HG02981 (cell line): ENCODE data around the gene LIMS1.
"Not testable (repeated sequence)": the region's sequence is repeated elsewhere in the genome, so short reads cannot be mapped to it uniquely, and the experiment has no call there.

Experiments used
- ATAC-seq: cut with Tn5 transposase; IDR thresholded peaks from one replicate; pipeline ENCODE4 v1.9.1; 2021; ENCODE audit warnings: mild to moderate bottlenecking, moderate library complexity; ENCODE audit not compliant: unreplicated experiment

Gene LIMS1

DNA sequence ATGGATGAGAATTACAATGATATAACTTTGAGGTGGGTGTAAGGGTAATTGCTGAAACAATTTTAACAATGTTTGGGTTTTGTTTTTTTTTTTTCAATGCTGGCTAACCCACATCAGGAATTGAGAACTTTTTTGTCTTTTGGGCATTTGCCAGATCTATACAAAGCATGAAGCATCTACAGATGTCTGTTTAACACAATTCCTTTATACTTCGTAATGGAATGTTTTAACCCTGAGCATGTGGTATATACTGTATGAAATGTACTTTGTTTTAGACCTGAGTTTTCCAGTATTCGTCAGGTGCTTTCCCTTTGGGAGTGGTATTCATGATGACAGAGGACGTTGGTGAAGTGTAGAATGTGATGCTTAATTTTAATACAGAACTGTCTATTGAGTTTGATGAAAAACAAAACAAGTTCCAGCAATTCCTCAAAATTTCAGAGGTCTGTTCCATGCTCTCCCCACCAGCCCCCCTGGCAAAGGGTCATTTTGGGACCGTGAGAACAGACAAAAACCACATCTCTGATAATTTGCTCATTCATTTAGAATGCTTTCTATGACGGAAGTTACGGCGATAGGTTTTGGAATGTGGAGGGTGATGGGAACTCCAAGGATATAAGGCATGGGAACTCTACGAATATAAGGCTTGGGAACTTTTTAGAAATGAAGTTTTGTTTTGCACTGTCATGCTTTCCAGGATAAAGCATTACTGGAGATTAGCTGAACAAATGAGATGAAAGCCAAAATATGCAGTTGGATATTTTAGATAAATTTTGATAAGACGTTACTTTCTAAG is 14.1 kb downstream of the LIMS1 start:
- ATAC-seq, result no peak

DNA sequence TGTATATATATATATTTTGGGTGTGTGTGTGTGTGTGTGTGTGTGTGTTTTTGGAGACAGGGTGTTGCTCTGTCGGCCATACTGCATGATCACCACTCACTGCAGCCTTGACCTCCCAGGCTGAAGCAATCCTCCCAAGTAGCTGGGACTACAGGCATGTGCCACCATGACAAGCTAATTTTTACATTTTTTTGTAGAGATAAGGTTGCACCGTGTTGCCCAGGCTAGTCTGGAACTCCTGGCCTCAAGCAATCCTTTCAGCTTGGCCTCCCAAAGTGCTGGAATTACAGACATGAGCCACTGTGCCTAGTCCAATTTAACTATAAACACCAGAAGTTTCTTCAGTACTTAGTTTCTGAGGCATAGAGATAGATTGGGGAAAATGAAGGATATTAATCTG is 18.3 kb downstream of the LIMS1 start:
- no peak for ATAC-seq

DNA sequence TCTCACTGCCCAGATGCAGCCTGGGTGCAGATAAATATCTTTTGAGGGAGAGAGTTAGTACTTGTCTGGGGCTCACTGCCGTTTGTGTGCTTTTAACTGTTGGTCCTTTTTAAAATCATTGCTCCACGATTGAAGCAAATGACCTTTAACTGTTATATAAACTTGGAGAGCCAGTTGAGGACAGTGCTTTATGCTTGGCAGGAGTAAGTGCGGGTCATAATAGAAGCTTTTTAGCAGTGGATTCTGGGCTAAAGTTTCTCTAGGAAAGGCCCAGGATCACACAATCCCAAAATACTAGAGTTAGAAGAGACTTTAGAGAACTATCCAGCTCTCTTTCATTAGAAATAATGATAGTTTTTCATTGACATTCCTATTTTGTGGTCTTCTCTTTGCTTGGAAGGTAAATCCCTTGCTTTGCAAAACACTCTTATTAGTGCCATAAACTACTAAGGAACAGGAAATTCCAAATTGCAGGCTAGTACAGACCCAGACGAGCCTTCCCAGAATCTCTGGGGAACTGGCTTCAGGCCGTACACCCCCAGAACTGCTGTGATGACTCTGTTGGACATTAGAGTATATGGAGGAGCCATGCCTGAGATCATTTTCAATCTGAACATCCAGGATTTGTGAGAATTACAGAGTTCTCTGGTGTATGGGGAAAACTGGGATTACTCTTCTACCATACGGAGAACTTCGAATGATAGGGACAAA is 19.1 kb downstream of the LIMS1 start:
- ATAC-seq, result no peak

DNA sequence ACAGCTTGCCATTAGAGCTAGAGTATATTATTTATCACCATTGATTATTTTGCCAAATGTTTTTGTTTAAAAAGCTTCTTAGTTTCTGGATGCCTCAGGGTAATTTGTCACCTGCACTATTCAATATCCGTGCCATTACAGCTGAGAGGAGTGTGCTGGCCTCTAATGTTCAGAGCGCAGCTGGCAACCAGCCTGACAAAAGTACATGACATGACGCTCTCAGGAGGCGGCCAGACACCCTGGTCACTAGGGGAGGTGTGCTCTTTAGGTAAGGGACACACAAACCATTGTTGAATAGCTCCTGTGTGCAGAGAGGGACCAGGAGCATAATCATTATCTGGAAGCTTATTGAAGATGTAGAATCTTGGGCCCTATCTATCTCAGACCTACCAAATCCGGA is 20.3 kb downstream of the LIMS1 start:
- no peak for ATAC-seq

DNA sequence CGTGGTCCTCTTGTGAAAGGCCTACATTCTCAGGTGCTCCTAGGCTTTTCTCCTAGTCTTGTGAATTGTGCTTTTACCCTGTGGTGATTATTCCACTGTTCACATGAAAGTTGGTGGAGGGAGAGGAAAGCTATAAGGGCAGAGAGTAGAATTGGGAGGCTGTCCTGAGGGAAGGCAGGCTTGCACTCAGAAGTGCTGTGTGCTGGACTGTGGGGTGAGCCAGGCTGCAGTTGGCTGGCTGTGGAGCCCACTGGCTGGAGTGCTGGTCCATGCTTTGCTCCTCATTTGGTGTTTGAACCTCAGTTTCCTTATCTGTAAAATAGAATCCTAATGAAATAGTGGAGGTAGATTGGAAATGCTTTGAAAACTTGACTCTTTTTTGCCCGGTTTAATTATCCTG is 21.3 kb downstream of the LIMS1 start:
- ATAC-seq, result no peak

DNA sequence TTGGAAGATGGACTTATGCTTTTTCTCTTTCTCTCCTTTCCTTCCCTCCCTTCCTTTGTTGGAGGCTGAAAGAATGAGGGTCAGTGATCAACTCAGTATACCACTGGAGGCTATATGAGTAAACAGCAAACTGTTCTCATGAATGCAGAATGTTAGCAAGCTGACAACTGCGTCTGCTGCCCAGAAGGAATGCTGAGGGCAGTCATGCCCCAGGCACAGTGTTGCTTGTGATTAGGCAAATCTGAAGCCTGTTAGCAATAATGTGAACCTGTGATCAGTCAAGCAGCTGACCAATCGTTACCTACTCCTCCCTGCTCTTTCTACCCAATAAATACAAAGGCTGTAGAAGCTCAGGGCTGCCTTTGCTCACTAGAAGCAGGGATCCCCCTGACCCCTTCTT is 22.3 kb downstream of the LIMS1 start:
- ATAC-seq, result not testable (repeated sequence)

DNA sequence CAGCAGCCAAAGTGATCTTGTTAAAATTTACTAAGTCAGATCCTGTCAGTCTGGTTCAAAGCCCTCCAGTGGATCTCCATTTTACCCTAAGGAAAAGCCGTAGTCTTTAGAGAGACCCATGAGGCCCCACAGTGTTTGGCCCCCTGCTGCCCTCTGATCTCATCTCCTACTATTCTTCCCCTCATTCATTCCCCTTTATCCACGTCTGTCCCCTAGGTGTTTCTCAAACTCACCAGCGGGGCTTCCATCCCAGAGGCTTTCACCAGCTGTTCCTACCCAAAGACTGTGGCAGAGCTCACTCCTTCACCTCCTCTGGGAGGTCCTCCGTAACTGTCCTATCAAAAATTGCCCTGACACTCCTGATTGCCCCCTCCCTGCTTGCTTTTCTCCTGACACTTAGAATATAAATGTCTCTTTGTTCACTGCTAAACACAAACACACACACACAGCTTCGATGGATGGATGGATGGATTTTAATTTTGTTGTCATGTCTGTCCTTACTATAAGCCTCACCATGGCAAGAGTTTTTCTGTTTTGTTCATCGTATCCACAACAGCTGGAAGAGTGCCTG is 26.1 kb downstream of the LIMS1 start:
- no peak for ATAC-seq

DNA sequence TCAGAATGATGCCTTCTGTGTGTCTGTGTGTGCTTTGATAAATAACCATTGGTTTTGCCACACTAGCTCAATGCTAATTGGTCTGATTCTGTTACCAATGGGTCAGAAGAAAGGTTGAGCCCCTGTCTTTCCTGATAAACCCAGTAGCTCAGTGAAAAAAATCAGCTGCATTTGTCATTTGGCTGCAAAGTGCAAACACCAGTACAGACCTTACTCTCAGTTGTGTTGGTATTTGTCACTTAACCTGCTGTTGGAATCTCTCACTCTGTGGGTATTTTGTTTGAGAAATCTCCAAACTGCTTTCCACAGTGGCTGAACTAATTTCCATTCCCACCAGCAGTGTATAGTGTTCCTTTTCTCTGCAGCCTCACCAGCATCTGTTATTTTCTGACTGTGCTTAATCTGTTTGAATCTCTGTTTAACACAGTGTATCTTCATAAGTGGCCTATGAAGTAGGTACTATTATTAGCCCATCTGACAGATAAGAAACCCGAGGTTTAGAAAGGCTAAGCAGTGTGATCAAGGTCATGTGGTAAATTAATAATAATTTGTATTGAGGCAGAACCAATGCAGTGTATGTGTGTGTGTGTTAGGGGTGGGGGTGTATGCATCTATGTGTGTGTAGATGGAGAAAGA is 26.7 kb downstream of the LIMS1 start:
- no peak for ATAC-seq

DNA sequence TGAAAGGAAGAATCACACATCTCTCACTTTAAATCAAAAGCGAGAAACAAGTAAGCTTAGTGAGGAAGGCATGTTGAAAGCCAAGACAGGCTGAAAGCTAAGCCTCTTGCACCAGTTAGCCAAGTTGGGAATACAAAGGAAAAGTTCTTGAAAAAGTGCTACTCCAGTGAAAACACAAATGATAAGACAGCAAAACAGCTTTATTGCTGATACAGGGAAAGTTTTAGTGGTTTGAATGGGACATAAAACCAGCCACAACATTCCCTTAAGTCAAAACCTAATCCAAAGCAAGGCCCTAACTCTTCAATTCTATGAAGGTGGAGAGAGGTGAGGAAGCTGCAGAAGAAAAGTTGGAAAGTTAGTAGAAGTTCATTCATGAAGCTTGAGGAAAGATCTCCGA is 28.0 kb downstream of the LIMS1 start:
- no peak for ATAC-seq

DNA sequence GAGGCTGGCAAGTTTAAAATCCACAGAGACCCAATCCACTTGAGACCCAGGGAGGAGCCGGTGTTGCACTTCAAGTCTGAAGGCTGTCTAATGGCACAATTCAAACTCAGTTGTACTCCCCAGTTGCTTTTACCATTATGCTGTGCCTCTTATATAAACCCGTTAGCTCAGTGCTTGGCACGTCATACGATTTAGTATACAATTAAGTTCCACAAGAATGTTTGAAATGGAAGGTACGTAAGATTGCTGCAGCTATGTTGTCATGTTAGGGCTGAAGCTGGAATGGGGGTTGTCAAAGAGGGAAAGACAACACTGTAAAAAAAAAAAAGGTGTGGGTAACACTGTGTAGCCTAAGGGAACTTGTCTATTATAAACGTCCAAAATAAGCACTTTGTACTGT is 30.2 kb downstream of the LIMS1 start:
- ATAC-seq, result no peak

DNA sequence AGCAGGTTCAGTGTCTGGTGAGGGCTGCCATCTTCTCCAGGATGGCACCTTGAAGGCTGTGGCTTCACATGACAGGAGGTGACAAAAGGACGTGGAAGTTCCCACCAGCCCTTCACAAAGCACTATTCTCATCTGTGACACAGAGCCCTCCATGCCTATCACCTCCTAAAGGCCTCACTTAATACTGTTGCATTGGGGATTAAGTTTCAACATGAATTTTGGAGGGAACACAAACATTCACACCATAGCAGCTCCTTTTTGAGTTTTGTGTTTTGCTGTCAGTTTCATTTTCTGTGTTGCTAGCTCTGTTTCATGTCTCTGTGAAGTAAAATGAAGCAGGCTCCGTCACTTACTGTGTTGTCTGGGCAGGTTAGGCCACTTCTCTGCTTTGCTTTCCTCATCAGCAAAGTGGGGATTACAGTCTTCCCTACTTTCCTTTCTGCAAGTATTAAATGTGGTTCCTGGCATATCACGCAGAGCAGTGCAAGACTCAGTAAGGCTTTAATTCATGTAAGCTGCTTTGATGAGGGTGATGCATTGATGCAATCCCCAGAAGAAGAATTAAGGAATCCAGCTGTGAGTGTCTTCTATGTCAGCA is 31.6 kb downstream of the LIMS1 start:
- peak; percentile 67 for ATAC-seq

DNA sequence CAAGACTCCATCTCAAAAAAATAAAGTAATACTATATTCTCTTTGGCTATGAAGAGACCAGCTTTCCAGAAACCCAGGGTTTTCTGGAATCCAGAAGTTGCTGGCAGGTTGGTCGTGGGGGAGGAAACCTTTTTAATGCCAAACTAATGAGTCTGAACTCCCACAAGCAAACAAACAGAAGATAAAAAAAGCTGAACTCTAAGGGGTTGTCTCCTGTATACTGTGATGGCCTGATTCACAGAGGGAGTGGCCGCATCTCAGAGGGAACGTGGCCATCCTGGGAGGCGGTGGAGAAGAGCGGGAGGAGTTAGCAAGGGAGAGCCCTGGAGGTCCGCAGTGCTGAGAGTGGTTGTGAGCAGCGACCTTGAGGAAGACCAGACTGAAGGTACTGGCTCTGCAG is 36.1 kb downstream of the LIMS1 start:
- ATAC-seq, result no peak

DNA sequence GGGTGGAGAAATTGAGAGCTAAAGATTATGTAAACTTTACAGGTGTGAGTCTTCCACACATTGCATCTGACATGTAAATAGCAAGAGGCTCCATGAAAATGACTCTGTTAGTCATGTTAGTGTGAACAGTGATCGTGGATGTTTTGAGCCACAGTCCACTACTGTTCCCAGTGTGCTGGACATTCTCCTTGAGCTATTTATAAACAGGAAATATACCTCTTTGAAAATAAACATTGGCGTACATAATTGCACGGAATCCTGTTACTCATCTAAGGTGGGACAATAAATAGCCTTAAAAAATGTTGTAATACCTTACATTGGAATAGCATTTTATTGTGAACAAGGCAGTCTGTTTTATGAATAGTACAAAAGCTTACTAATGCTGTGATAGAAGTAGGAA is 37.0 kb downstream of the LIMS1 start:
- no peak for ATAC-seq

DNA sequence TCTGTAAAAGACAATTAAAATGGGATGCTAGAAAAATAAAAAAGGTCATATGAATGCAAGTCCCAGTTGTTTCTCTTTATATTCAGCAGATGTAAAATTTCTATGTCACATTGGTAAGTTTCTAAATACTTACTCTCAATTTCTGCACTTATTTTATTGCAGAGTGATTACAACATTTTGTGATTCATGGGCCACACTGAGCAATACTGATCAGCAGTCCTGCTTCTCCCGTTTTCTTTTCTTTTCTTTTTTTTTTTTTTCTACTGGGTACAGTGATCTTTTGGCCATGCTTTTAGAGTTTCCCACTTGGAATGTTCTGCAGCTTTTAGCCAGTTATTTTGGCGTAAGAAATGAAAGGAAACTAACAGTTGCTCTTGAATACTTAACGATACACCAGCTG is 38.8 kb downstream of the LIMS1 start:
- ATAC-seq, result no peak

DNA sequence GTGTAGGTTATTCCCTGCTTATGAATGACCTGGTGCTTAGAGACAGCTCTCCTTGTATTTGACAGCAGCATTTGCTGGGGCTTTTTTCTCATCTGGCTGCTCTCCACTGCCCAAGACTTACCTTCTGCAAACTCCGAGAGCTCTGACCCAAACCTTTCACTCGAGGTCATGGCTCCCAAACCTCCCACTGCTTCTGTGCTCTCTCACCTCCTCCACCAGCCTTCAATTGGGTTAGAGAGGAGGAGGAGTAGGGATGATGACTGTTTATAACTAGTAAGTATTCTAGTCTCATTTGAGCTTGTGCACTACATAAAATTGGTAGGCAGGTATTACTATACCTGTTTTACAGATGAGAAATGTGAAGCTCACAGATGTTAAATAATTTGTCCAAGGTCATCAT is 40.1 kb downstream of the LIMS1 start:
- ATAC-seq, result no peak

DNA sequence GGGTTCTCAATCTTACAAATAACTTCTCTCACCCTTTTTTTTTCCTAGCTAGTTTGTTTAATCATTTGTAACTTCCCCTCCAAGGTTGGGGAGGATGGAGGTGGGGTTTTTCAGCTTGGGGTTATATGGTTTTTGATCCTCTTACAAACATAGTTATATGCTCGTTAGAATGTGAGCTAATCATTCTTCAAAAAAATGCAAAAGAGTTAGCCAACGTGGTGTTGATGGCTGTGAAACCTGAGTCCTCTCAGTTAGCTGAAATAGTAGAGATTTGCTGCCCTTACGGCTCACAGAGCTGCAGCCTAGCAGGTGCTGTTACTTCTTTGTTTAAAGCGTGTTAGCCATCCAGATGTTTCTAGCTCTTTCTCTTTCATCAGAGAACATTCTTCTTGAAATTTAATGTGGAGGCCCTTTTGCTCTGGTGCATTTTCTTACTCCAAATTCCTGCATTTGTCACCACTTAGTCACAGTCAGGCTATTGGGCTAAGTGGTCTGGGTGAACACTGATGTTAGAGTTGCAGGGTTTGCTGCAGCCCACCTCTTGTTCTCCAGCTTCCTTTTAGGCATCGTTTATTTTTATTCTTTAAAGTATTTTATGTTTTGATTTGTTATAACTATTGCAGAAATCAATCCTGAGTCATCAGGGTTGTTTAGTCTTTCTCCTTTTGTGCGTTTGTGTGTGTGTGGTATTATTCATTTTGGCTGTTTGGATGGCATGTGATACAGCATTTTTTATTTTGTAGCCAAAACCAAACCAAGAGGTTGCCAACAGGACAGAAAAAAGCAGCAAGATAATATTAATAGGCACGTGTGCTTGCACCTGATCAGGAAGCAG is 41.1 kb downstream of the LIMS1 start:
- peak; percentile 93 for ATAC-seq

DNA sequence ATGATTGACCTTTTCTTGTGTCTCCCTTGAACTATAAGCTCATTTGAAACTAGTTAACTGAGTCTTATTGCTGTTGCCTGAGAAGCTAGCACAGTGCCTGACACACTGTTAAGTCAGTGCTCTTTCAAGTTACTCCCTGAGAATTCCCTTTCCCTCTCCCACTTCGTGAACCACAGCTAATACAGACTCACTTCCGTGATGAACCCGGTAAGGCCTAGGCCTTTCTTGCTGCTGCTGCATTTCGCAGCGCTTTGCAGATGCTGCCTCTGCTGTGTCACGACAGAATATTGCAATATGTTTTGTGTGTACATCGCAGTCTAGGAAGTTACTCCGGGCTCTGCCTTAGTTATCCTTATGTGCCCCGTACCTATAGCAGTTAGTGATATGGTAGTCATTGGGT is 42.8 kb downstream of the LIMS1 start:
- no peak for ATAC-seq

DNA sequence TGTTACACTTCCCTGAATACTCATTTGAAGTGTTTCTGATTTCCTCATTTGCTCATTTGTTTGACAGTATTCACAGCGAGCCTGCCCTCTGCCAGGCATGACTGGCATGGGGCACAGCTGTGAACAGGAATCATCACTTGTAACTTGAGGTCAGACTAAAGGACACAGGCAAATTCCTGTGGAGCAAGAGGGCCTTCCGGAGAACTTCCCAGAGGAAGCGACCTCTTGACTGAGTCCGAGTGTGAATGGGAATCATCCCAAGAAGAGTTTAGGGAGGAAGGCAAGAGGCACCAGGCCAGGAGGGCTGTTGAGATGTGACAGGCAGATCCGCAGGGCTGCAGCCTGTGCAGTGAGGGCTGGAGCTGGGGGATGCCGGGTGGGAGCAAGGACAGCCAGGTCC is 45.4 kb downstream of the LIMS1 start:
- no peak for ATAC-seq

DNA sequence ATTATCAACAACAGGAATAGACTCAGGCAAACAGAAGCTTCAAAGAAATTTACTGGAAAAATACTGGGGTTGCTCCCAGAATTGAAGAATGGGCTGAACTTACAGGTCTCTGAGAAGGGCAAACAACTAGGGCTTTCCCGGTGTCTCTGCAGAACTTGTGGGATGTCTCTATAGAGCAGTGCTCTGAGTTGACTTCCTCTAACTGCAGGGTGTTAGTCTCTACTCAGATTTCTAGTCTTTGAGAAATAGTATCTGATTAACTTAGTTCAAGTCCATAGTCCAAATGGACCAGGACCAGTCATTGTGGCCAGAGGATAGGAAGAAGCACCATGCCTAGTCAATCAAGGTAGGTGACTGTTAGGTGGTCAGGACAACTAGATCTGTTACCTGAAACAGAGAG is 45.8 kb downstream of the LIMS1 start:
- ATAC-seq, result no peak

DNA sequence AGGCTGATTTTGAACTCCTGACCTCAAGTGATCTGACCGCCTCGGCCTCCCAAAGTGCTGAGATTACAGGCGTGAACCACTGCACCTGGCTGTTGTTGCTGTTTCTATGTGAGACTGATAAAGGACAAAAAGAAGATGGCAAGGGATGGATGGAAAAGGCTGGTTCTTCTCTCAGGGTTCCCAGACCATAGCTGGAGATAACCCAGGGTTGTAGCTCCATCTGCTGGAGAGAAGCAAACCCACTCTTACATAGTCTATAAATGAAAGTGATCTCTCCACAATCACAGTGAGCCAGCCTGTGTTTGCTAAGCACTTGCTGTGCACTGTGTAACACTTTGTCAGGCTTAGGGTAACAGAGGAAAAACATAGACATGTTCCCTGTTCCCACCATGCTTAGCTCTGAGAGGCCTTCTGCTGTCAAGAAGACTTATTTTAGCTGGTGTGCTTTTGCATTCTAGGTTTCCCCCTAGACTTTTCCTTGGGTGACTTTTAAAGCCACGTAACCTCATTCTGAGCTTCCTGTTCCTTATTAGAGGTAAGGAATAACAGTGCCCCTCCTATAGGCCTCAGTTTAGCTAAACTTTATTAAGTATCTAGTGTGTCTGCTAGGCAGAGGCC is 49.7 kb downstream of the LIMS1 start:
- peak; percentile 73 for ATAC-seq
